Posterior vena cava (tissue), 2 donors: ENCODE measurements around the gene IKZF1. TPM values are rescaled to one million over a fixed set of nuclear protein-coding genes. Genes with fewer than 3 reads are reported as not detected.
"Not testable (repeated sequence)": the region's sequence is repeated elsewhere in the genome, so short reads cannot be mapped to it uniquely, and the experiment has no call there.

Source experiments
- DNase-seq: peaks from one replicate; pipeline ENCODE4 v3.0.0-alpha.2; 2020; ENCODE audit warnings: low spot score
- intact Hi-C, 2 donors: fragments of 100-400 bp; cut with DNase I; formaldehyde crosslinking; loops; one replicate each; pipeline versions ENCODE4 v1.14.1 to v1.14.2; 2022 to 2023
- total RNA-seq, 2 donors: library from RNA; stranded (reverse); fragmentation: NEBNext Ultra II Directional; extraction: Animal tissue kit (Norgen Biotek cat#: 25700); gene quantifications; one replicate each; pipeline ENCODE4 v1.2.1, GENCODE V29; 2021
- donor health status: DM: yes; HTN: yes; CAD: no.
- donor health status: DM: yes; HTN: yes; CAD: no.

The IKZF1 gene
- total RNA-seq, 2 donors from 2014 or later, result 11.9 to 13.7 TPM

GRCh38 chr7:50324113-50324512 lies 19.6 kb downstream of the IKZF1 start:
- intact Hi-C loops, result no loop called here
- DNase-seq, result no peak

- intact Hi-C loops, result no loop called here
- DNase-seq, result no peak
Observed at GRCh38 chr7:50327443-50327842, 22.9 kb downstream of the IKZF1 start.

GRCh38 chr7:50329775-50330174 lies 25.3 kb downstream of the IKZF1 start:
- no peak for DNase-seq
- intact Hi-C loops, result no loop called here

- intact Hi-C loops, result no loop called here
- DNase-seq, result no peak
Observed at GRCh38 chr7:50330254-50330653, 25.7 kb downstream of the IKZF1 start.

GRCh38 chr7:50330696-50331095 lies 26.2 kb downstream of the IKZF1 start:
- intact Hi-C loops, result no loop called here
- no peak for DNase-seq

GRCh38 chr7:50331564-50332208 lies 27.2 kb downstream of the IKZF1 start:
- intact Hi-C loops, result no loop called here
- DNase-seq, result no peak

GRCh38 chr7:50332241-50333165 lies 28.0 kb downstream of the IKZF1 start:
- DNase-seq, result no peak
- intact Hi-C loops, result no loop called here

- intact Hi-C loops, result no loop called here
- no peak for DNase-seq
Observed at GRCh38 chr7:50333221-50333651, 28.7 kb downstream of the IKZF1 start.

- no peak for DNase-seq
- intact Hi-C loops, result no loop called here
Observed at GRCh38 chr7:50334341-50334994, 30.0 kb downstream of the IKZF1 start.

GRCh38 chr7:50335230-50335794 lies 30.8 kb downstream of the IKZF1 start:
- intact Hi-C loops, result no loop called here
- DNase-seq, result no peak

- intact Hi-C loops, result no loop called here
- no peak for DNase-seq
Observed at GRCh38 chr7:50335795-50336754, 31.6 kb downstream of the IKZF1 start.

- intact Hi-C loops, result no loop called here
- DNase-seq, result no peak
Observed at GRCh38 chr7:50336894-50337703, 32.6 kb downstream of the IKZF1 start.

GRCh38 chr7:50339472-50339871 lies 35.0 kb downstream of the IKZF1 start:
- DNase-seq, intact Hi-C loops: not testable (repeated sequence)

GRCh38 chr7:50339990-50340500 lies 35.5 kb downstream of the IKZF1 start:
- intact Hi-C loops, result no loop called here
- peak; percentile 64 for DNase-seq

GRCh38 chr7:50341724-50342123 lies 37.2 kb downstream of the IKZF1 start:
- intact Hi-C loops, result no loop called here
- DNase-seq, result no peak

- intact Hi-C loops, result no loop called here
- peak; percentile 79 for DNase-seq
Observed at GRCh38 chr7:50342616-50343114, 38.1 kb downstream of the IKZF1 start.
